IPS-11a (cell line): ENCODE results near the gene WDR70.

ENCODE experiments used
- H3K4me3 ChIP-seq: one replicate; pipeline ENCODE4 v1.5.1; 2013; ENCODE audit warnings: low read depth, low read length, control low read depth

The WDR70 gene

GRCh38 chr5:37717613-37718431 is 338.7 kb downstream of the WDR70 start:
- no peak overlapping the region for H3K4me3 ChIP-seq

- no peak overlapping the region for H3K4me3 ChIP-seq
These were observed 341.4 kb downstream of the WDR70 start for GRCh38 chr5:37720550-37720952.

DNA sequence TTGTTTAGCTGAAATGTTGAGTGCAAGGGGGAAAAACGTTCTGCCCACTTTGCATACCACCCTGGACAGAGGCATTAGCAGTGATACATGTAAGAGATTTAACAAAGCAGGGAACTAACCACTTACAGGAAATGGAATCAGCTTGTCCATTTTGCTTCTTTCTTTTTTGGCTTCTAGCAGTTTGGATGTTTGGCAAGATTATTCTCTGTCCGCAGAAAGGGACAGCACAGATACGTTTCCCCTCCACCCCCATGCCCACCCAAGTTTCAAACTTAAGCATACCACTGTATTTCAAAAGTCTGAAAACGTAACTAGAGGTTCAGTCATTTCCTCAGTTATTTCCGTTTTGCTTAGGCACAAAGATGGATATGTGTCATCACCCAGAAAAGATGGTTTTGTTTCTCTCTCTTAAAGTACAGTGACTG is 342.3 kb downstream of the WDR70 start:
- no peak overlapping the region for H3K4me3 ChIP-seq

DNA sequence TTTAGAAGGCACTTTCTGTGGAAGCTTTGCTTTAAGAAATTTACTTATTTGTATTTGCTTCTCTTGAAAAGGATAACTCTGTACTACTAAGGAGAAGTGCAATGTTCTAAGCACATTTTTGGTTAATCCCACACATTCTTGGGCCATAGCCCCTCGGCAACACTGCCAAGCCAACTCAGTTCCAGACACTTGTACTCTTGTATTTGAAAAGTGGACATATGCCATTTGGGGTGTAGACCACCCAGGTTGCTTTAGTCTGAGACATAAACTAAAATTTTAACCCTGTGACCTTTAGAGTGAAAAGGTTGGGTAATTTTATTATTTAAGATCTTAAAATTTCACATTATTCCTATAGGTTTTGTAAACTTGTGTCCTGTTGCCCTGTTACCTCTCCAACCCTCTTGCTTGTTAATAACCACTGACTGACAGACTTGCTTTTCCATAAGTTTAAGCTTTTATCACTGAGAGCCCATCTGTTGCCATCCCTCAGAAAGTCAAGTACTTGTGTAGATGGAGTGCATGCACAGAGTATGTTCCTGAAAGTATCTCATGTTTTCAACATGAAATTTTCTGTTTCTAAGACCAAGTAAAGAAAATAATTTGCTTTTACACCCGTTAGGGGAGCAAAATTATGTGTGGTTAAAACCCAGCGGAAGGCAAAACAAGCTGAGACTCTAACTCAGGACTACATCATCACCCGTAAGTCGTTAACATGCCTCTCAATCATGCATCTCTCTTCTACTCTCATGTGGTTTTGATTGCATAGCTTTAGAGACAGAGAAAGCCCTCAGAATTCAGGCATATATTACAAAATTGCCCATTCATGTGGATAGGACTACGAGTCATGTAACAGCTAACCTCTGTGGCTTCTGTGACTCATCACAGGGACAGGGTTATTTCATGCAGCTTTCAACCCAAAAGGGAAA is 343.4 kb downstream of the WDR70 start:
- no peak overlapping the region for H3K4me3 ChIP-seq

GRCh38 chr5:37723162-37723961 is 344.2 kb downstream of the WDR70 start:
- no peak overlapping the region for H3K4me3 ChIP-seq

GRCh38 chr5:37724395-37725125 is 345.4 kb downstream of the WDR70 start:
- H3K4me3 ChIP-seq: no peak overlapping the region

- no peak overlapping the region for H3K4me3 ChIP-seq
These were observed 346.1 kb downstream of the WDR70 start for GRCh38 chr5:37725185-37725584.

GRCh38 chr5:37727238-37727637 is 348.1 kb downstream of the WDR70 start:
- no peak overlapping the region for H3K4me3 ChIP-seq

DNA sequence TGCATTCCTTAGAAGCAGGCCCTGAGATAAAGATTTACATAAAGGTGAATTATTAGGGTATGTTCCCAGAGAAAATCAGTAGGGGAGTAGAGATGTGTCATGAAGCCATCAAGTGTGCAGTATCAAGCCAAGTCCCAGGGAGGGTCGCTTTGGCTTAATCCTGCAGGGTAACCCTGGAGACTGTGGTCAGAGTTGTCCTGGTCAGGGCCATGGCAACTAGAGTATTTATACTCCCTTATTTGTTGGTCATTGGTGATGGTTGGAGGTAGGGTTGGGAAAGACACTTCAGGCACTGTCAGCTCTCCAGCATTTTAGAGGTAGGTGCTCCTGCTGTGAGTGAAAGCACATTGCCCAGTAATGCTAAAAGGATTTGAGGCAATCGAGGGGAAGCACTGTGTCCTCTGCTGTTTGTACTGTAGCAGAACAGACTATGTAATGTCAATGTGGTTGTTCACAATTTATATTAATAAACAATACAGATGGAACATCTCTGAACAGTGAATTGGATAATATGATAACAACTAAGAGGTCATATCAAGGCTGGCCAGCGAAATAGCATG is 351.9 kb downstream of the WDR70 start:
- H3K4me3 ChIP-seq: no peak overlapping the region

DNA sequence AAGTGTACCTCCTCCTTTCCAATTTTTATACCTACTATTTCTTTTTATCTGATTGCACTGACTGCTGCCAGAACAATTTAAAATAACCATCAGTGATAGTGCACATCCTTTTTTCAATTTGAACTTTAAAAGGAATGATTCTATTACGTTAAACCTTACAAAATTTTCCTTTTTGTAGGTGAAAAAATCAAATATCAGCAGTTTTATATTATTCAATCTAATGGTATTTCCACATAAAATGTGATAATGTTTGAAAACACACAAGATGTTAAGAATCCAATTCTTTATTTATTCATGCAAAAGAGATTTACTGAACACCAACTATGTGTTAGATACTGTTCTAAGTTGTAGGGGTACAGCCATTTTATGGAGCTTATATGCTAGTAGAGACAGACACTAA is 355.0 kb downstream of the WDR70 start:
- H3K4me3 ChIP-seq: no peak overlapping the region

DNA sequence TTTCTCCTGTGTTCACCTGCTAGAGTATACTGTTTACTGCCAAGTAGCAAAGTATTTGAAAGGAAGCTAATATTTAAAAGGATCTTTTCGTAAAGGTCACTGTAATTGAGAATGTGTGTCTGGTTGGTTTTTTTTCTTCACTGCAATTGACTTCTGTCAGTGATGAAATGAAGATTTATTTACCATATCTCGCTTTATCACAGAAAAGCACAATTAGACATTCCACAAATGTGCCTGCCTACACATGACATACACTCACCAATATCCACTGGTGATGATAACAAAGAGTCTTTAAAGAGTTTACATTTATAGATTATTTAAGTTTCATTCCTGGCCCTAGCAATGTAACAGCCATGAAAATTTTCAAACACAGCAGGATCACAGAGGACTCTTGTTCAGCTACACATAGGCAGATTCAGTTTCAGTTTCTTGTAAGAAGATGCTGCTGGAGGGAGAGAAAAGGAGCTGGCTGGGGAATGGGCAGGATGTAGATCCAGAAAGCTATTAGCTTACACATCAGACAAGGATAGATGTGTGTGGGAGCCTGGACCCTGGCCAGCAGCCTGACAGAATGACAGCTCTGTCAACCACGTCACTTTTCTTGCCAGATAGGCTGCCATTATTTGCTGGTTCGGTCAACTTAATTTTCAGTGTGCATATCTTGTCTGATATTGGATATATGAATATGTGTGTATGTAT is 356.7 kb downstream of the WDR70 start:
- H3K4me3 ChIP-seq: no peak overlapping the region

DNA sequence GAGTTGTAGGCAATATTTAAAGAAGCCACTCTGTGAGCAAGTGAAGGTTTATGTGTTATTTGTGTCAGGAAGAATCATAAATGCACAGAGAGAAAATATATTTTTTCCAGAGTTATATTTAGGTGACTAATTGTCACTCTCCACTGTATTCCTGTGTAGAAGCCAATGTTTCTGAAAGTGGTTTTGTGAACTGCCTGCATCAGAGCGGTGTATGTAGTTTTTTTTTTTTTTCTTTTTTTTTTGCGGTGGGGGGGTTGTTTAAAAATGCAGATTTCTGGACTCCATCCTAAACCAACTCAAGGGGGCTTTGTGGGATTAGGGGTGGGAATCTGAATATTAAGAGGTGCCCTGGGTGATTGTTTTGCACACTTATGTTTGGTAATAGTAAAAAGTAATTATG is 357.3 kb downstream of the WDR70 start:
- no peak overlapping the region for H3K4me3 ChIP-seq

DNA sequence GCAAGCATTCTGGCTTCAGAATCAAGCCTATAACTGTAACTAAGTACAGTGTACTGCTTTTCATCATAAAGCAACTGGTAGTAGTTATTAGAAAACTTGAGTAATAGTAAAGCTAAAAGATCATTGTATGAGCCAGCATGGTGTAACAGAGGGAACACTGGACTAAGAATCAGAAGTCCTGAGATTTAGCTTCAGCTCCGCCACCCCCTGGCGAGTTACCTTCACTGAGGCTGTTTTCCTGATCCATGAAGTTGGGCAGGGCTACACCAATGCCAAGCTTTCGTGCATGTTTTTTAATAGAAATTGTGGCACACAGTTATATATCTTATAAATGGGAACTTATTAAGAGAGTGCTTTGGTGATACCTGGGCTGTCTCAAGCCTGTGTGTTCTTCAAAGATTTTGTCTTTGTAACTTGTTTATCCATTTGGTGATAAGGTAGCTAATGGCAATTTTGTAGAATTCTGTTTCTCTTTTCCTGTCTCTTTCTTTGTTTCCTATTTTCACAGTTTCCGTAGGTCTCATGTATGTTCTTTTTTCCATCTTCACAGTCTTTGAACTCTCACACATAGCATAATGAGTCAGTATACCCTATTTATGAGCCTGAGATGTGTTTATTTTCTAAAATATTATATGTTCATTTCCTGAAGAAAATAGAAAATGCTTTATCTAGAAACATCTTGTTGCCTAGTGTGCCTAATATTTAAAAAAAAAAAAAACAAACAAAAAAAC is 358.4 kb downstream of the WDR70 start:
- H3K4me3 ChIP-seq: no peak overlapping the region

DNA sequence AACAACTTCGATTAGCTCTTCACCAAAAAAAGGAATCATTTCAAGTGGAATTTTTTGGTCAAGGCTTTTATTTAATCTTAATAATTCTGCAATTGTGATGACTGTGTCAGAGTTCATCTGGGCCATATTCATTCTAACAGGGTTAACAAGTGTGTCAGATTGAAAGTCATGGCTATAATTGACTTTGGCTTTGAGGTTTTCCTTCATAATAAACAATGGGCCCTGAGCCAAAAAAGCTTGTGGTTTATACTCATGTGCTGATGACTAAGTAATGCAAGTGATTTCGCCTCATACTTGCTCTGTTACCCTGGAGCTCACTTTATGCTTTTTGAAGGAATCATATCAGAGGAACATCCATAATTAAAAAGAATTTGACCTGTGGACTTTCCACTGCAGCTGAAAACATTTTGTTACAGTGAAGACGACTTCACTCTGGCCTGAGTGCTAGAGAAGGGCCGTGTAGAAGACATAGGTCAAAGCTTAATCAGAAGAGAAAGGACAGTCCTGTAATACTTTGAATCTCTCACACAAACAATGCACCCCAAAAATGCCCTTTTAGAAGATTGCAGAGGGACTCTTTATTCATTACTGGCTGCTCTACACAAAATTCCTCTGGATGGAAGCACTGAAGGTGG is 359.1 kb downstream of the WDR70 start:
- H3K4me3 ChIP-seq: no peak overlapping the region

DNA sequence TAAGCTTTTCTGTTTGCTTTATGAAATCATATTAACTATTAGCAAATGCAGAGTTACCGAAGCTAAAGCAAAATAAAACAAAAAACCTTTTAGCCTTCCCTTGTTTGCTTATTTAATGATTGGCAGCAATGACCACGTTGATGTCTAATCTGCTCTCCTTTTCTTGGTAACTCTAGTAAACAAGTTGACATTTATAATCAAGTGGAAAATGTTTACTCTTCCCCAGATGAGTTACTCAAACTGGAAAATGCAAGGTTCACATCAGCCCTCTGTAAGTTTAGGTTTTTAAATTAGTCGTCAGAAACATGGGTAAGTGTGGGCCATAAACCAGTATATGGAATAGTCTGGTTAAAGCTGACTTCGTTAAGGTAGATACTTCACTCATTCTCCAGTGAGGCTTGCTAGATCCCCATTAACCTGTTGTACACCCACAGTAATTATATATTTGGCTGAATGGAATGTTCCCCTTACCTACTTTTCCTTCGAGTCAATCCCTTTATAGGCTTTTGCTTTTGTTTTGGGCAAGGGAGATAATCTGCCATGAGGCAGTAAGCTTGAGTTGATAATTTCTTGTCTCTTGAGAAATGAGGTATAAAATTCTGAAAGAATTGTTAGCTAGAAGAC is 359.9 kb downstream of the WDR70 start:
- no peak overlapping the region for H3K4me3 ChIP-seq

DNA sequence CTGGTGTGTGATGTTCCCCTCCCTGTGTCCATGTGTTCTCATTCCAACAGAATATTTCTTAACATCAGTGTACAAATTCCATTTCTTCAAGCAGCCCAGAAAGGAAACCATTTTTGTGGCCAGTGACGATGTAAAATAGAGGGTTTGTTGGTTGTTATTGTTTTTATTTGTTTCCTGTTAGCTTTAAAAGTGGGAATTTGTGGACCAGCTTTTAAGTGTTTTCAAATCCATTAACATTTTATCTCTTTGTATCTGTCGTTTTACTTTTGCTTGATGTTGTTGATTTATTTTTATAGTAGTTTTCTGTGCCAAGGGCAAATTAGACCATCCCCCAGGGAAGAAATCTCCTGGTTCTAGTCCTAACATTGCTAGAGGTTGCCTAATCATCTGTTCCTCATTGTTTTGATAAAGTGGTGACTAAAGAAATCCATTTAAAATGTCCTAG is 360.7 kb downstream of the WDR70 start:
- H3K4me3 ChIP-seq: no peak overlapping the region

DNA sequence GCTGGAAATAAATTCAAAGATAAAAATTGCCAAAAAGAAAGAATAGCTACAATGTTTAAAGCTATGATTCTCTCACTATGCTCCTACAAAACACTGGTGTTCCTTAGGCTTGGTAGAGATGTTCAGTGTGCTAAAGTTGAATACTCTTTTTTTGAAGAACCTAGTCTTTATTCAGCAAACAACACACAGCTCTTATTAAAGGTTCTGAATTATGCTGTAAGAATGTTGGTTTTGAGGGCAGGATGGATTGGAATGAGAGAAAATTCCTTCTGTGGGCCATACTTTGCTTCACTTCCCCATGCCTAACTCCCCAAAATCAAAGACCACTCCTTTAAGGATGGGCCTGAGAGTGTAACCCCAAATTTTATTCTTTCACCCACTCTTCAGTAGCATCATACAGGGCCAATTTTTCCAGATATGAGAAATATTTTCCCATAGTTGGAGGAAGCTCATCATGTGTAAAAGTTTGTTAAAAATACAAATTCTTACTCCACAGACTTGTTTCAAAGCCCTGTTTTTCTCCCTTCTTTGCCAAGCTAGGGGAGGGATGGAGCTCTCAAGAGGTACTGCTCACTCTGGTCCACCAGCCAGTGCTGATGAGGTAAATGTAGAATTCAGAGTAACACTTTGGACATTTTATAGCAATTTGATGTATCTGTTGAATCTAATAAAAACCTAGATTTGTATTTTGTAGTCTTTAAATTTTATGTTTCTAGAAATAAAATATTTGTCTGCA is 361.4 kb downstream of the WDR70 start:
- no peak overlapping the region for H3K4me3 ChIP-seq
